K562 treated with DMSO at 1 percent for 24 hours (cell line): ENCODE measurements around the gene NEUROD1. TPM values are rescaled to one million over a fixed set of nuclear protein-coding genes. Genes with fewer than 3 reads are reported as not detected.

ENCODE experiments used
- total RNA-seq: library from RNA; unstranded; fragments of 300-600 nt; gene quantifications from 2 replicates; pipeline ENCODE4 v1.2.3, GENCODE V29; 2022; ENCODE audit warnings: low read depth; ENCODE audit not compliant: insufficient read depth

Gene NEUROD1
- total RNA-seq: not detected in 2 replicates

GRCh38 chr2:181680055-181680936 is at the start of gene NEUROD1:
NEUROD1 (minus strand) TSS chr2:181680517; CDS start chr2:181678860, 1,657 bp downstream.

GRCh38 chr2:181656450-181657291 is 23.6 kb downstream of the NEUROD1 start, which contains the start of gene CERKL:
CERKL (minus strand) TSS chr2:181657105; CDS start chr2:181657006, 99 bp downstream.

Other genes with a start within 250 kb of the NEUROD1 start
- gene ITGA4, start 223.1 kb downstream of the NEUROD1 start, total RNA-seq: 0.09 and 0.79 TPM in 2 replicates
- gene CERKL, start 23.4 kb downstream of the NEUROD1 start, total RNA-seq: not detected in 2 replicates
- gene ITPRID2, start 211.2 kb upstream of the NEUROD1 start, total RNA-seq: 28.9 and 32.3 TPM in 2 replicates